MM.1S (cell line): ENCODE data around the gene CEP72.

Experiments
- CTCF ChIP-seq: fragments of 300-600 bp; sonication (generic); IDR thresholded peaks from 2 replicates; pipeline ENCODE4 v1.5.1; 2016; ENCODE audit warnings: antibody characterized with exemption, low read length, mixed read lengths
- EZH2 ChIP-seq: fragments of 300-600 bp; sonication (generic); optimal IDR thresholded peaks from 2 replicates; pipeline ENCODE3; 2017; ENCODE audit warnings: low read depth, mild to moderate bottlenecking, antibody characterized with exemption, low read length, mixed read lengths
- EZH2phosphoT487 ChIP-seq: fragments of 300-600 bp; sonication (generic); IDR thresholded peaks from 2 replicates; pipeline ENCODE4 v1.6.1; 2018; ENCODE audit warnings: antibody characterized with exemption, low read length

GRCh38 chr5:675111-675870 lies 63.2 kb downstream of the CEP72 start:
- TF ChIP-seq CTCF (no peak), EZH2 (no peak), EZH2phosphoT487 (no peak)
